Nephron (organoid): ENCODE data around the gene HES3.

Experiments used
- H3K27ac Mint-ChIP-seq, 3 experiments: 2 replicates each; pipeline ENCODE4 v1.8.0; 2020; ENCODE audit warnings: mixed read lengths in 3 of 3, mild to moderate bottlenecking in 2 of 3, moderate library complexity in 1 of 3
- H3K27me3 Mint-ChIP-seq: 2 replicates; pipeline ENCODE4 v1.8.0; 2021; ENCODE audit warnings: low read depth, mild to moderate bottlenecking, moderate library complexity, mixed read lengths
- H3K36me3 Mint-ChIP-seq: 2 replicates; pipeline ENCODE4 v1.8.0; 2020; ENCODE audit warnings: low read depth, mixed read lengths
- H3K4me1 Mint-ChIP-seq: 2 replicates; pipeline ENCODE4 v1.8.0; 2020; ENCODE audit warnings: mixed read lengths
- H3K4me3 Mint-ChIP-seq, 3 experiments: 2 replicates each; pipeline ENCODE4 v1.8.0; 2020; ENCODE audit warnings: mild to moderate bottlenecking in 3 of 3, mixed read lengths in 3 of 3, moderate library complexity in 2 of 3
- H3K9me3 Mint-ChIP-seq: 2 replicates; pipeline ENCODE4 v1.8.0; 2020; ENCODE audit warnings: mixed read lengths
- CTCF ChIP-seq, 3 experiments: fragments of 200-600 bp; sonication (generic); IDR thresholded peaks; one replicate each; pipeline ENCODE4 v1.5.0; 2021; ENCODE audit warnings: antibody characterized with exemption in 3 of 3; ENCODE audit not compliant: unreplicated experiment in 3 of 3

The HES3 gene

GRCh38 chr1:6244401-6245049 is 546 bp downstream of the HES3 start:
- H3K36me3 Mint-ChIP-seq: no peaks in the 10 kb centered on the region
- H3K4me1 Mint-ChIP-seq: peaks cover 11% of the 10 kb centered on the region
- no peak for TF ChIP-seq CTCF (IDR thresholded peaks at IDR 0.05; ENCODE audit: unreplicated experiment in 3 of 3)

GRCh38 chr1:6245086-6245868 is 1.3 kb downstream of the HES3 start:
- Mint-ChIP-seq H3K4me1 (peaks cover 11% of the 10 kb centered on the region), H3K4me3 (no peak overlapping the region), H3K27ac (no peak overlapping the region), H3K27me3 (peaks cover 82% of the 10 kb centered on the region), H3K36me3 (no peaks in the 10 kb centered on the region), H3K9me3 (no peaks in the 10 kb centered on the region)
- peak; percentile 78 to 86 (median 86) for TF ChIP-seq CTCF (IDR thresholded peaks at IDR 0.05; ENCODE audit: unreplicated experiment in 3 of 3)

More at GRCh38 chr1:6244401-6245049, 546 bp downstream of the HES3 start:
- no peaks in the 10 kb centered on the region for H3K9me3 Mint-ChIP-seq
- no peak overlapping the region for H3K27ac Mint-ChIP-seq
- no peak overlapping the region for H3K4me3 Mint-ChIP-seq
- peaks cover 85% of the 10 kb centered on the region for H3K27me3 Mint-ChIP-seq

GRCh38 chr1:6245869-6246496 is 2.0 kb downstream of the HES3 start:
- no peak overlapping the region for H3K4me3 Mint-ChIP-seq
- no peak overlapping the region for H3K27ac Mint-ChIP-seq
- H3K36me3 Mint-ChIP-seq: no peaks in the 10 kb centered on the region
- H3K27me3 Mint-ChIP-seq: peaks cover 82% of the 10 kb centered on the region
- peaks cover 11% of the 10 kb centered on the region for H3K4me1 Mint-ChIP-seq
- TF ChIP-seq CTCF (IDR thresholded peaks at IDR 0.05; ENCODE audit: unreplicated experiment in 3 of 3): no peak
- H3K9me3 Mint-ChIP-seq: no peaks in the 10 kb centered on the region

- H3K4me1 Mint-ChIP-seq: peaks cover 11% of the 10 kb centered on the region
- peak; percentile 91 to 95 (median 91) for TF ChIP-seq CTCF (IDR thresholded peaks at IDR 0.05; ENCODE audit: unreplicated experiment in 3 of 3)
- H3K4me3 Mint-ChIP-seq: peak overlapping the region; percentile 63 to 74 (median 68)
- H3K36me3 Mint-ChIP-seq: no peaks in the 10 kb centered on the region
- H3K27ac Mint-ChIP-seq: no peak overlapping the region
- peaks cover 82% of the 10 kb centered on the region for H3K27me3 Mint-ChIP-seq
- no peaks in the 10 kb centered on the region for H3K9me3 Mint-ChIP-seq
Observed at GRCh38 chr1:6246497-6247467, 2.8 kb downstream of the HES3 start.

GRCh38 chr1:6247651-6248050 is 3.7 kb downstream of the HES3 start:
- Mint-ChIP-seq H3K27me3 (peaks cover 86% of the 10 kb centered on the region), H3K36me3 (peaks cover under 1% of the 10 kb centered on the region), H3K4me1 (peaks cover 11% of the 10 kb centered on the region), H3K9me3 (no peaks in the 10 kb centered on the region), H3K4me3 (no peak overlapping the region), H3K27ac (no peak overlapping the region)
- no peak for TF ChIP-seq CTCF (IDR thresholded peaks at IDR 0.05; ENCODE audit: unreplicated experiment in 3 of 3)
